GM19328 (cell line): Measurements from ENCODE around the gene VPS41.

Source experiments
- ATAC-seq: cut with Tn5 transposase; IDR thresholded peaks from one replicate; pipeline ENCODE4 v1.9.1; 2021; ENCODE audit warnings: mild to moderate bottlenecking, moderate library complexity; ENCODE audit not compliant: unreplicated experiment

Gene VPS41

DNA sequence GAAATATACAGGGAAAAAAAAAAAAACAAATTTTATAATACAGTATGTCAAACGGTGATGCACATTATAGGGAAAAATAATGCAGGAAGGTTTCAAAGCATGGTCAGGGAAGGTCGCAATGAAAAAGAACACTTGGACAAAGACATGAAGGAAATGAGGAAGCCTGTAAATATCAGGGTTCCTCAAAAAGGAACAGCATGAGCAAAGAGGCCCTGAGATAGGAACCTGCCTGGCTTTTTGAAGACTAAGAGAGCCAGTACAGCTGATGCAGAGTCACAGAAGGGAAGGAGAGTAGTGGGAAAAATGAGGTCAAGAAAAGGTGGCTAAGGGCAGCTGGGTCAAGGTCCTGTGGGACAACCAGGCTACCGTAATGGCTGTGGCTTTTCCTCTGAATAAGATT, 1.9 kb downstream of the VPS41 start:
- ATAC-seq: no peak

DNA sequence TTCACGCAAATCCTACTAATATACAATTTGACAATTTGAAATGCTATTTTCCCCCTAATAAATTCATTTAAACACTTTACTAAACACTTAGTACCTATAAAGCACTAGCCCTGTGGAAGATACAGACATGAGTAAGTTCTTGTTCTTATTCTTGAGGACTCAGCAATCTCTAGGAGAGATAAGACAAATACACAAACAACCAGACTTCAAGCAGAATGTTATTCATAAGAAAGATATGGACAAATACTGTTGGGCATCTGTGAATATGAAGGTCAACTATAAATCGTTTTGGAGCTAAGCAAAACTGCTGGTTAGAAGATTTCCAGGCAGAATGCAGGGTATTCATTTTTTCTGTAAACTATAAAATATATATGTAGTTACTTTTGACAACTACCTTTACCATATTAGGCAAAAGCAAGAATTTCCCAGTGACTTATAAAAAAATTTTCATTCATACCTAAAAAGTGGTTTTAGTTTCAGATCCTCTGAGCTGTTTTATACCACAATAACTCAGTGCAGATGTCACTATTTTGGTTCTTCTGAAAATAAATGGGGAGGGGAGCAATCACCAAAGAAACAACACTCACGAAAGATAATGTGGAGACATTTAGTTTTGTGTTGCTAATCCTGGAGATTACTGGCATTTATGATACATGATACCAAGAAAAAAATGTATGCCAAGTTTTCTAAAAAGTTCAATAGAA, 3.8 kb downstream of the VPS41 start:
- ATAC-seq: peak; percentile 39

DNA sequence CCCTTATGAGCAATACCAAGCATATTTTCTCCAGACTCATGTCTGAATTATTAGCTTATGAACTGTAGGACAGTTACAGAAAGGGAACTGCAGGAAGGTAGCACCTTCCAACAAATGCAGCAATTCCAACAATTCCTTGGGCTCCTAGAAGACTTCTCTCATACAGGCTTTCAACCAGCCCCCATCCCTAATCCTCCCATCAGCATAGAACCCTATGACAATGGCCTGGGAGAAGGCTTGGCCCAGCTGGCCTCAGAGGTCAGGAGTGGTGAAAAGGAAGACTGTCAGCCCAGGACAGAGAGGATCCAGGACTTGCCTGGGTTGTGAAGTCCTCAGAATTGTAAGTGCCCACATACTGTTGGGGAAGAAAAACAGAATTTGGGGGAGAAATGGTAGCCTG, 5.9 kb downstream of the VPS41 start:
- ATAC-seq: no peak

DNA sequence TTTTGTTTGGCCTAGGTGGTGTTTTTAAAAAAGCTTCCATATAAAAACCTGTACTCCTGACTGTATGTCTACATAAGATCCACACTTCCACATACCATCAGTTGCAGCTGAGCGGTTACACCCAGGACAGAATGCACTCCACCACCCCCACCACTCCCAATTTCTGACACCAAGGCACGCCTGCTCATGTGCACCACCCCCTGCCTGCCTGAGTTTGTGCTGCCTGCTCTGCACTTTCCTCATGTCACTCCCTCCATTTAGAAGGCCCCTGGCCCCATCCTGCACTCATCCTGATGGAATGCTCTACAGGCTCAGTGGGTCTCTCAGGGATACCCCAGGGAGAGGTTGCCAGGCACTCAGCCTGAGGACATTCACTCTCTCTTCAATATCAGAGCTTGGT, 6.5 kb downstream of the VPS41 start:
- ATAC-seq: no peak

GRCh38 chr7:38893061-38893460, 15.9 kb downstream of the VPS41 start:
- ATAC-seq: no peak

- no peak for ATAC-seq
Measured at GRCh38 chr7:38890597-38890996, 18.4 kb downstream of the VPS41 start.

DNA sequence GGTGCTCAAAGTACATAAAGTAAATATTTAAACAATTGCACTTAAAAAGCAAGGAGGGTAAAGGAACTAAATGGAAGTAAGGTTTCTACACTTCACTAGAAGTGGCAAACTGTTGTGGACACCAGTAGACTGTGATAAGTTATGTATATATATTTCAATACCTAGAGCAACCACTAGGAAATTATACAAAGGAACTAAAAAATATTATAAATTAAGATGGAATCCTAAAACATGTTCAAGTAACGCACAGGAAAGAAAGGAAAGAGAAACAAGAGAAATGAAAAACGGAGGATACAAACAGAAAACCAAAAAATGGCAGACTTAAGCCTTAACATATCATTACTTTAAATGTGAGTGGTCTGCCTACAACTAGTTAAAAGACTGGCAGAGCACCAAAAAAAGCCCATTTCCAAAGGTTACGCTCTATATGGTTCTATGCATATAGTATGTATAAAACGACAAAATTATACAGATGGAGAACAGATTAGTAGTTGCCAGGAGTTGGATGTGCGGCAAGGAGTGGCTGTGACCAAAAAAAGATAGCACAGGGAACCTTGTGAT, 19.0 kb downstream of the VPS41 start:
- ATAC-seq: no peak

DNA sequence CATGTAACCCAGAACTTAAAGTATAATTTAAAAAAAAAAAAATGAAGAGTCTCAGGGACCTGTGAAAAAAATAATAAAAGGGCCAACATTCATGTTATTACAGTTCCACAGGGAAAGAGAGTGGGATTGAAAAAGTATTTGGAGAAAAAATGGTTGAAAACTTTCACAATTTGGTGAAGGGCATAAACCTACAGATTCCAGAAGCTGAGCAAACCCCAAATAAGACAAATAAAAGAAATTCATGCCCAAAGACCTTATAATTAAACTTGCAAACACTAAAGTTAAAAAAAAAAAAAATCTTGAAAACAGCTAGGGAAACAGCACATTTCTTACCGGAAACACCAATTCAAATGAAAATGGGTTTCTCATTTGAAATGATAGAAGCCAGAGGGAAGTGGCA, 19.9 kb downstream of the VPS41 start:
- ATAC-seq: no peak

- ATAC-seq: no peak
Measured at GRCh38 chr7:38886265-38886664, 22.7 kb downstream of the VPS41 start.

DNA sequence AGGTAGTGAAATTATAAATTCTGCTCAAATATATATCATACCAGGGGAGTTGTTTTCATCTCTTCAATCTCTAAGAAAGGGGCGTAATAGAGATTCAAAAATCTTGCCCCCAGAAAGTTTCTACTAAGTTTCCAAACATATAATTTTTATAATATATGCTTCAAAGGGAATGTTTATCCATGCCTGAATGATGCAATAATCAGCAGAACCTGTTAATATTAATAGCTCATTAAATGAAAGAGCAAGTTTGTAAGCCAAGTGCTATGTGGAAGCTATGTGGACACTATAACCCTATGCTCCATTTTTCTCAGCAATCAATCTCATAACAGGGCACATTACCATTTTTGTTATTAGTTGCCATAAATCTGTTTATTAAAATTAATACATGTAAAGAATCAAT, 25.3 kb downstream of the VPS41 start:
- no peak for ATAC-seq

GRCh38 chr7:38881947-38882684, 26.9 kb downstream of the VPS41 start:
- ATAC-seq: no peak

DNA sequence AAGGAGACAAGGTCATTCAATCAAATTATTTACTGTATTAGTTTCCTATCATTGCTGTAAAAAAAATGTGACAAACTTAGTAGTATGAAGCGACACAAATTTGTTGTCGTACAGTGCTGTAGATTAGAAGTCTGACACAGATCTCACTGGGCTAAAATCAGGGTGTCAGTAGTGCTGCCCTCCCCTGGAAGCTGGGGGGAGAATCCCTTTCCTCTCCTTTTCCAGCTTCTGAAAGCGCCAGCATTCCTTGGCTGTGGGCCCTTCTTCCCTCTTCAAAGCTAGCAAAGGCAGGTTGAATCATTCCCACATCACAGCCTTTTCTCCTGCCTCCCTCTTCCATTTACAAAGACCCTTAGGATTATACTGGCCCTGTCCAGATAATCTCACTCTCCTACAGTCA, 28.0 kb downstream of the VPS41 start:
- ATAC-seq: no peak

DNA sequence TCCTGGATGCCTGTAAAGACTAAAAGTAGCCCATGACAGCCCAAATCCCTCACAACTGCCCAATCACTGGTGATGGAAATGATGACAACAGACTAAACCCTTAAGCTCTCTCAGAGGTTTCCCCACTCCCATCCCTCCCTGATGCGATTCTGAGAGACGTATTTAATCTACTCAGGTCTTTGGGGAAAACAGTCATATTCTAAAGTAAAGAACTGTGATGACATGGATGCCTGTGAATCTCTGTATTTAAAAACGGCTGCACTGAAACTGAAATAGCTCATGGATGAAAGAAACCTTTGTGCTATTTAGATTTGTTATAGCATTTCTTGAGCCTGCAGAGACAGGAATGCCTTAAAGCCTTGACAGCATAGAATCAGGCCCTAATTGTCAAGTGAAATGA, 28.5 kb downstream of the VPS41 start:
- ATAC-seq: no peak

- ATAC-seq: no peak
Measured at GRCh38 chr7:38880035-38880434, 29.0 kb downstream of the VPS41 start.

DNA sequence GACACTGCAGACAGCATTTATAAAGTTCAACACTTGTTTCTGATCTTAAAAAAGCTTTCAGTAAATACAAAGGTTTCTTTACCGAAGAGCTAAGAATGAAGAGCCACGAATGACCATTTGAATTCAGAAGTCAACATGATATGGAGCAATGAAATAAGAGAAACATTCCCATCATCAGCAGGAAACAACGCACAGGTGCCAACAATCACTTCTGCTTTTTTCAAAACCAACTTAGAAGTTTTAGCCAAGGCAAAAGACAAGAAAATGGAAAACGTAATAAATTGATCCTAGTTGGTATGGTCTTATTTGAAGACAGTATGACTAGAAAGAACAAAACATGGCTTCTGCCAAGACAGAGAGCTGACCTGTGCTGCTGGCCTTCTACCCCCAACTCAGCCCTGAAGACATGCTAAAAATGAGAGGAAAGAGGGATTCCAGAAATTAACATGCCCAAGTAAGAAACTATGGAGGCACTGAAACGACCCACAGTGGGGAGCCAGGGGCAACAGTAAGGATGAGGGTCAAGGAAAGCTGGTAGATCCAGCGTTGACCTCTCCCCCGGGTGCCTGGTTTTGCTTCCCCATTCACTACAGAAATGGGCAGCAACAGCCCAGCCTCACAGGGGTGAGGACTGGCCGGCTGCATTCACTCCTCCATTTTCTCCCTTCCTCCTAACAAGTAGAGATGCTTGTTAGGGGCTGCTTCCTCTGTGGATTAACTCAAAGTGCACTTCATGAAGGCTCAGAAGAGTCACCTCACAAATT, 30.1 kb downstream of the VPS41 start:
- ATAC-seq: no peak

GRCh38 chr7:38873433-38873832, 35.6 kb downstream of the VPS41 start:
- ATAC-seq: no peak

DNA sequence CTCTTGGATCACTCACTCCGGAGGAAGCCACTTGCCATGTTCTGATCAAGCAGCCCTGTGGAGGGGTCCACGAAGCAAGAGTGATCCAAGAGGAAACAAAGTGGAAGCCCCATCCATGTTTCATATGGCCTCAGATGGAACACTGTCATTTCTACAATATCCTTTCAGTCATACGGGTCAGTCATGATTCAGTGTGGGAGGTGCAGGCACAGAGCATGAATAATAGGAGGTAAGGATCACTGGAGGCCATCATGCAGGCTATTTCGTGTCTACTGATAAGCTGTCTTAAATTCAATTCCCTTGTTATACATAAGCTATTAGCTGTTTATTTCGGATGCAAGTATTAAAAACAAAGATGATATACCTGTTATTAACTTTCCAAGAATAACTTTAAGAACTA, 36.8 kb downstream of the VPS41 start:
- ATAC-seq: no peak

GRCh38 chr7:38870147-38870546, 38.8 kb downstream of the VPS41 start:
- ATAC-seq: no peak

DNA sequence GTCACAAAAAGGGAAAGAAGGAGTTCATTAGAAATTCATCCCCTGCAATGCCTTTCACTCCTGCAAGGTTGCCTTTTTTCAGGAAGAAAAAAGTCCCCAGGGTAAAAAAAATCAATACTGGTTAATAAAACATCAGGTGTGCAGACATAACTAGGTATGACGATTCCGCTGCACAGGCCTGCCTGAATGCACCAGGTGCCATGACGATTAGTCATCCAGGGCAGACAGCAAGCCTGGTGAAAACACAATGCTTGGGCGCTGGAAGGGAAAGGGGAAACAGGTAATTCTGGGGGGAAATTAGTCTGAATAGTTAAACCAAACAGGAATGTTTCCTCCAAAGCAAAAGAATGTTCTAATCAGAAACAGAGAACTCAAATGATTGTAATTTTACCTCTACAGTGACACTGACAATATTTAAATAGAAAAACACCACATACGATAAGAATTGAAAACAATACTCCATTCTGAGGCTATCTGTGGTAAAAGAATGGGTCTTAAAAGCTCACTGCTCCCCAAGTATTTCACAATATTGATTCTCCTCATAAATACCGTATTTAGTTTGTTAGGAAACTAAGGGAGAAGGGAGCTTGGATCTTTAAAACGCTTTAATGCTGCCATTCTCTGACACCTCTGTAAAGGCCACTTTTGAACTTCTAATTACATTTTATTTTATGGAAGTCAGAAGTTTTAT, 45.2 kb downstream of the VPS41 start:
- no peak for ATAC-seq

- no peak for ATAC-seq
Measured at GRCh38 chr7:38862666-38863065, 46.3 kb downstream of the VPS41 start.

GRCh38 chr7:38858259-38858884, 50.6 kb downstream of the VPS41 start:
- ATAC-seq: no peak
